ENCODE data around the gene LRP1.

DNA sequence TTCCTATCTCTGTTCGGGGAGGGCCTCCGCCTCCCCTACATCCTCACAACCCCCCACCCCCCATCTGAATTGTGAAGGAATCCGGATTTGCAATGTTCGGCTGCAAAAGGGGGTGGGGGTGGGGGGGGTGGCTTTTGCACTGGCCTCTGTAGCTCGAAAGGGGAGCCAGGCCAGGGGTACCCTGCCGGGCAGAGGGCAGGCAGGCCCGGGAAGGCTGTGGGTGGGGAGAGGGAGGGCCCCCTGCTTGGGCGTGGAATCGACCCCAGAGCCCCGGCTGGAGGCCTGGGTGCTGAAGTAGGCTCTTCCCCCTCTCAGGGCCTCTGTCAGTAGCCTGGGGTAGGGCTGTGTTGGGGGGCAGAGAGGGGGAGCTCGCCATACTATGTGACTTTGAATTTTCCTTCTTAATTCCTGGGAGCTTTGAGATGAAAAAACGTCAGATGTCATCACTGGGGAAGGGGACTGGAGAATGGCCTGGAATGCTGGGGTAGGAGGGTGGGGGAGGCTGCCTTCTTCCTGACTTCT is 1.1 kb downstream of the LRP1 start:
- TF ChIP-seq, protein P1, sequence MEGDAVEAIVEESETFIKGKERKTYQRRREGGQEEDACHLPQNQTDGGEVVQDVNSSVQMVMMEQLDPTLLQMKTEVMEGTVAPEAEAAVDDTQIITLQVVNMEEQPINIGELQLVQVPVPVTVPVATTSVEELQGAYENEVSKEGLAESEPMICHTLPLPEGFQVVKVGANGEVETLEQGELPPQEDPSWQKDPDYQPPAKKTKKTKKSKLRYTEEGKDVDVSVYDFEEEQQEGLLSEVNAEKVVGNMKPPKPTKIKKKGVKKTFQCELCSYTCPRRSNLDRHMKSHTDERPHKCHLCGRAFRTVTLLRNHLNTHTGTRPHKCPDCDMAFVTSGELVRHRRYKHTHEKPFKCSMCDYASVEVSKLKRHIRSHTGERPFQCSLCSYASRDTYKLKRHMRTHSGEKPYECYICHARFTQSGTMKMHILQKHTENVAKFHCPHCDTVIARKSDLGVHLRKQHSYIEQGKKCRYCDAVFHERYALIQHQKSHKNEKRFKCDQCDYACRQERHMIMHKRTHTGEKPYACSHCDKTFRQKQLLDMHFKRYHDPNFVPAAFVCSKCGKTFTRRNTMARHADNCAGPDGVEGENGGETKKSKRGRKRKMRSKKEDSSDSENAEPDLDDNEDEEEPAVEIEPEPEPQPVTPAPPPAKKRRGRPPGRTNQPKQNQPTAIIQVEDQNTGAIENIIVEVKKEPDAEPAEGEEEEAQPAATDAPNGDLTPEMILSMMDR (IDR thresholded peaks at IDR 0.05; ENCODE audit: low read depth, low read length, poor library complexity, severe bottlenecking): no peak
- TF ChIP-seq EZH2phosphoT487 (IDR thresholded peaks at IDR 0.05; ENCODE audit: borderline replicate concordance, low read length): no peak

Measured in DOHH2 (cell line).